HEK293 (cell line): Measurements from ENCODE around the gene FAR1.

Experiments
- CTCF ChIA-PET: fragments of 350-600 bp; formaldehyde crosslinking; extraction: SDS; loops from one replicate; lab custom pipeline; 2021; ENCODE audit warnings: antibody characterized with exemption; lab: Yijun Ruan, JAX
- POLR2A ChIA-PET: fragments of 300-600 bp; formaldehyde crosslinking; extraction: SDS; loops from one replicate; lab custom pipeline; 2020; ENCODE audit warnings: antibody characterized with exemption, inconsistent platforms; lab: Yijun Ruan, JAX
- H3K27ac ChIP-seq: fragments of 200-500 bp; sonication (Bioruptor generic); 2 replicates; pipeline ENCODE4 v1.5.1; 2014; ENCODE audit warnings: low read depth, low read length, control low read depth, inconsistent platforms; ENCODE audit errors: extremely low read depth
- H3K36me3 ChIP-seq, 2 experiments: fragments of 200-500 bp in 1 of 2; sonication (Bioruptor generic) in 1 of 2; 1 replicate in 1 of 2; 2 replicates in 1 of 2; pipeline ENCODE4 v1.5.1; 2014 to 2017; ENCODE audit warnings: inconsistent platforms in 2 of 2, low read length in 2 of 2; ENCODE audit not compliant: control insufficient read depth in 2 of 2, insufficient read depth in 1 of 2
- H3K4me1 ChIP-seq: fragments of 200-500 bp; sonication (Bioruptor generic); 2 replicates; pipeline ENCODE4 v1.5.1; 2014; ENCODE audit warnings: mild to moderate bottlenecking, low read length, inconsistent platforms; ENCODE audit not compliant: control insufficient read depth, insufficient read depth
- H3K4me3 ChIP-seq: 2 replicates; pipeline ENCODE4 v1.5.1; 2011; ENCODE audit warnings: low read depth, mild to moderate bottlenecking, control low read depth, low read length, moderate library complexity
- H3K9me3 ChIP-seq: fragments of 200-500 bp; sonication (Bioruptor generic); 2 replicates; pipeline ENCODE4 v1.5.1; 2014; ENCODE audit warnings: low read depth, low read length, inconsistent platforms; ENCODE audit not compliant: control insufficient read depth, insufficient read depth
- HOXC10 ChIP-seq: sonication (generic); formaldehyde crosslinking; IDR thresholded peaks from 2 replicates; pipeline ENCODE4 v1.8.1; 2023; ENCODE audit warnings: mild to moderate bottlenecking, missing genetic modification reagents
- KLF7 ChIP-seq: fragments of 450-650 bp; formaldehyde crosslinking; IDR thresholded peaks from 2 replicates; pipeline ENCODE4 v1.5.1; 2016; ENCODE audit warnings: missing biosample characterization, missing genetic modification characterization, borderline replicate concordance
- ZFP69B ChIP-seq: fragments of 450-650 bp; formaldehyde crosslinking; IDR thresholded peaks from 2 replicates; pipeline ENCODE4 v1.5.1; 2016; ENCODE audit warnings: missing biosample characterization, missing genetic modification characterization
- ZNF175 ChIP-seq: fragments of 450-650 bp; formaldehyde crosslinking; IDR thresholded peaks from 2 replicates; pipeline ENCODE4 v1.5.1; 2016; ENCODE audit warnings: missing biosample characterization, missing genetic modification characterization
- ZNF184 ChIP-seq: fragments of 450-650 bp; IDR thresholded peaks from 2 replicates; pipeline ENCODE4 v1.5.1; 2018; ENCODE audit warnings: missing biosample characterization, mild to moderate bottlenecking, missing genetic modification characterization
- ZNF211 ChIP-seq: fragments of 450-650 bp; formaldehyde crosslinking; IDR thresholded peaks from 2 replicates; pipeline ENCODE4 v1.5.1; 2016; ENCODE audit warnings: low read depth, missing biosample characterization, missing genetic modification characterization
- ZNF292 ChIP-seq: fragments of 450-650 bp; formaldehyde crosslinking; IDR thresholded peaks from 2 replicates; pipeline ENCODE4 v1.5.1; 2016; ENCODE audit warnings: low read depth, missing biosample characterization, missing genetic modification characterization, borderline replicate concordance
- ZNF623 ChIP-seq: fragments of 450-650 bp; formaldehyde crosslinking; IDR thresholded peaks from 2 replicates; pipeline ENCODE4 v1.5.1; 2016; ENCODE audit warnings: missing biosample characterization, missing genetic modification characterization
- ZNF654 ChIP-seq: fragments of 450-650 bp; formaldehyde crosslinking; IDR thresholded peaks from 2 replicates; pipeline ENCODE4 v1.5.1; 2016; ENCODE audit warnings: low read depth, missing biosample characterization, missing genetic modification characterization
- ZNF677 ChIP-seq: fragments of 450-650 bp; IDR thresholded peaks from 2 replicates; pipeline ENCODE4 v1.5.0; 2018; ENCODE audit warnings: missing biosample characterization, mild to moderate bottlenecking, missing genetic modification characterization, moderate library complexity
- ZNF792 ChIP-seq: fragments of 450-650 bp; formaldehyde crosslinking; IDR thresholded peaks from 2 replicates; pipeline ENCODE4 v1.5.1; 2016; ENCODE audit warnings: missing biosample characterization, missing genetic modification characterization
- ZNF837 ChIP-seq: fragments of 450-650 bp; formaldehyde crosslinking; IDR thresholded peaks from 2 replicates; pipeline ENCODE4 v1.5.1; 2016; ENCODE audit warnings: missing biosample characterization, missing genetic modification characterization
- TF ChIP-seq, protein P1 (sequence below): sonication (generic); formaldehyde crosslinking; IDR thresholded peaks from 2 replicates; pipeline ENCODE4 v1.8.1; 2022; ENCODE audit warnings: mild to moderate bottlenecking, moderate library complexity, missing genetic modification reagents
- TF ChIP-seq, protein P2 (sequence below): fragments of 450-650 bp; formaldehyde crosslinking; IDR thresholded peaks from 2 replicates; pipeline ENCODE4 v1.5.1; 2016; ENCODE audit warnings: missing biosample characterization, missing genetic modification characterization, borderline replicate concordance
- TF ChIP-seq, protein P3 (sequence below): fragments of 450-650 bp; formaldehyde crosslinking; IDR thresholded peaks from 2 replicates; pipeline ENCODE4 v1.5.1; 2017; ENCODE audit warnings: missing biosample characterization, missing genetic modification characterization
- TF ChIP-seq, protein P4 (sequence below): fragments of 450-650 bp; formaldehyde crosslinking; IDR thresholded peaks from 2 replicates; pipeline ENCODE4 v1.5.1; 2017; ENCODE audit warnings: missing biosample characterization, missing genetic modification characterization

FAR1 gene

GRCh38 chr11:13701506-13701905 is 33.0 kb downstream of the FAR1 start:
- H3K36me3 ChIP-seq, result peaks cover 0 to 43% of the 10 kb centered on the region in 2 experiments; a peak in 1 of 3 replicates
- no peak overlapping the region for H3K4me3 ChIP-seq
- no peaks in the 10 kb centered on the region for H3K4me1 ChIP-seq
- H3K9me3 ChIP-seq, result no peaks in the 10 kb centered on the region
- POLR2A ChIA-PET, result no interaction called here
- TF ChIP-seq, protein P1, sequence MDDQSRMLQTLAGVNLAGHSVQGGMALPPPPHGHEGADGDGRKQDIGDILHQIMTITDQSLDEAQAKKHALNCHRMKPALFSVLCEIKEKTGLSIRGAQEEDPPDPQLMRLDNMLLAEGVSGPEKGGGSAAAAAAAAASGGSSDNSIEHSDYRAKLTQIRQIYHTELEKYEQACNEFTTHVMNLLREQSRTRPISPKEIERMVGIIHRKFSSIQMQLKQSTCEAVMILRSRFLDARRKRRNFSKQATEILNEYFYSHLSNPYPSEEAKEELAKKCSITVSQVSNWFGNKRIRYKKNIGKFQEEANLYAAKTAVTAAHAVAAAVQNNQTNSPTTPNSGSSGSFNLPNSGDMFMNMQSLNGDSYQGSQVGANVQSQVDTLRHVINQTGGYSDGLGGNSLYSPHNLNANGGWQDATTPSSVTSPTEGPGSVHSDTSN (CRISPR knock-in tag), result no peak
- no peak for TF ChIP-seq ZNF211 (tag by site-specific recombination)
- TF ChIP-seq ZFP69B (tag by site-specific recombination), result no peak
- TF ChIP-seq ZNF623 (tag by site-specific recombination), result no peak
- no peak for TF ChIP-seq HOXC10 (CRISPR knock-in tag)
- TF ChIP-seq, protein P2, sequence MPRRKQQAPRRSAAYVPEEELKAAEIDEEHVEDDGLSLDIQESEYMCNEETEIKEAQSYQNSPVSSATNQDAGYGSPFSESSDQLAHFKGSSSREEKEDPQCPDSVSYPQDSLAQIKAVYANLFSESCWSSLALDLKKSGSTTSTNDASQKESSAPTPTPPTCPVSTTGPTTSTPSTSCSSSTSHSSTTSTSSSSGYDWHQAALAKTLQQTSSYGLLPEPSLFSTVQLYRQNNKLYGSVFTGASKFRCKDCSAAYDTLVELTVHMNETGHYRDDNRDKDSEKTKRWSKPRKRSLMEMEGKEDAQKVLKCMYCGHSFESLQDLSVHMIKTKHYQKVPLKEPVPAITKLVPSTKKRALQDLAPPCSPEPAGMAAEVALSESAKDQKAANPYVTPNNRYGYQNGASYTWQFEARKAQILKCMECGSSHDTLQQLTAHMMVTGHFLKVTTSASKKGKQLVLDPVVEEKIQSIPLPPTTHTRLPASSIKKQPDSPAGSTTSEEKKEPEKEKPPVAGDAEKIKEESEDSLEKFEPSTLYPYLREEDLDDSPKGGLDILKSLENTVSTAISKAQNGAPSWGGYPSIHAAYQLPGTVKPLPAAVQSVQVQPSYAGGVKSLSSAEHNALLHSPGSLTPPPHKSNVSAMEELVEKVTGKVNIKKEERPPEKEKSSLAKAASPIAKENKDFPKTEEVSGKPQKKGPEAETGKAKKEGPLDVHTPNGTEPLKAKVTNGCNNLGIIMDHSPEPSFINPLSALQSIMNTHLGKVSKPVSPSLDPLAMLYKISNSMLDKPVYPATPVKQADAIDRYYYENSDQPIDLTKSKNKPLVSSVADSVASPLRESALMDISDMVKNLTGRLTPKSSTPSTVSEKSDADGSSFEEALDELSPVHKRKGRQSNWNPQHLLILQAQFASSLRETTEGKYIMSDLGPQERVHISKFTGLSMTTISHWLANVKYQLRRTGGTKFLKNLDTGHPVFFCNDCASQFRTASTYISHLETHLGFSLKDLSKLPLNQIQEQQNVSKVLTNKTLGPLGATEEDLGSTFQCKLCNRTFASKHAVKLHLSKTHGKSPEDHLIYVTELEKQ (tag by site-specific recombination), result no peak
- no peak for TF ChIP-seq ZNF292 (tag by site-specific recombination)
- no peak for TF ChIP-seq ZNF654 (tag by site-specific recombination)
- no peak for TF ChIP-seq ZNF837 (tag by site-specific recombination)
- TF ChIP-seq ZNF792 (tag by site-specific recombination), result no peak
- TF ChIP-seq ZNF175, result no peak
- TF ChIP-seq, protein P3, sequence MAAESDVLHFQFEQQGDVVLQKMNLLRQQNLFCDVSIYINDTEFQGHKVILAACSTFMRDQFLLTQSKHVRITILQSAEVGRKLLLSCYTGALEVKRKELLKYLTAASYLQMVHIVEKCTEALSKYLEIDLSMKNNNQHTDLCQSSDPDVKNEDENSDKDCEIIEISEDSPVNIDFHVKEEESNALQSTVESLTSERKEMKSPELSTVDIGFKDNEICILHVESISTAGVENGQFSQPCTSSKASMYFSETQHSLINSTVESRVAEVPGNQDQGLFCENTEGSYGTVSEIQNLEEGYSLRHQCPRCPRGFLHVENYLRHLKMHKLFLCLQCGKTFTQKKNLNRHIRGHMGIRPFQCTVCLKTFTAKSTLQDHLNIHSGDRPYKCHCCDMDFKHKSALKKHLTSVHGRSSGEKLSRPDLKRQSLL (tag by site-specific recombination), result no peak
- no peak overlapping the region for H3K27ac ChIP-seq
- CTCF ChIA-PET, result no interaction called here

DNA sequence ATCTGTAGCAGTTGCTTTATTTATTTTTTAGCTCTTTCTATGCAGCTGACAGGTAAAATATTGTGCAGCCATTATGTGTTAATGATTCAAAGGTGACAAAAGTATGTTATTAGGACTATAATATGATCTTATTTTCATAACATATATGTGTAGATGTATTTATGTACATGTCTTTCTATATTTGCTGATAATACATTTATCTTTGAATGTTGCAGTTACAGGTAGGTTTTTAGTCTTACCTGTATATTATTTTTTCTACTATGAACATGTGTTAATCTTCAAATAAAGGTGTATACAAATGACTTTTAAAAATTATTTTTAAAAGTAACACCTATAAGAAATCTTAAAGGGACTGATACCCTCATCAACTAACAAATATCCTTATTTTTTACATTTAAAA is 33.6 kb downstream of the FAR1 start:
- Histone ChIP-seq H3K4me1 (no peaks in the 10 kb centered on the region), H3K4me3 (no peak overlapping the region), H3K27ac (no peak overlapping the region), H3K9me3 (no peaks in the 10 kb centered on the region), H3K36me3 (peaks cover 0 to 42% of the 10 kb centered on the region in 2 experiments; a peak in 1 of 3 replicates)
- ChIA-PET POLR2A (no interaction called here), CTCF (interaction anchor here (0.8 kb wide), 1 partner anchor 208 kb away, joined by 3 read pairs; no protein-coding TSS in a partner anchor)
- no peak for TF ChIP-seq ZNF184
- no peak for TF ChIP-seq KLF7 (tag by site-specific recombination)
- no peak for TF ChIP-seq ZNF677 (tag by site-specific recombination)
- TF ChIP-seq, protein P4, sequence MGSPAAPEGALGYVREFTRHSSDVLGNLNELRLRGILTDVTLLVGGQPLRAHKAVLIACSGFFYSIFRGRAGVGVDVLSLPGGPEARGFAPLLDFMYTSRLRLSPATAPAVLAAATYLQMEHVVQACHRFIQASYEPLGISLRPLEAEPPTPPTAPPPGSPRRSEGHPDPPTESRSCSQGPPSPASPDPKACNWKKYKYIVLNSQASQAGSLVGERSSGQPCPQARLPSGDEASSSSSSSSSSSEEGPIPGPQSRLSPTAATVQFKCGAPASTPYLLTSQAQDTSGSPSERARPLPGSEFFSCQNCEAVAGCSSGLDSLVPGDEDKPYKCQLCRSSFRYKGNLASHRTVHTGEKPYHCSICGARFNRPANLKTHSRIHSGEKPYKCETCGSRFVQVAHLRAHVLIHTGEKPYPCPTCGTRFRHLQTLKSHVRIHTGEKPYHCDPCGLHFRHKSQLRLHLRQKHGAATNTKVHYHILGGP, result no peak
